GM19043 (cell line): ENCODE results near the gene ITPR2.
A peak's percentile ranks its signal among the peaks of the same experiment; 100 is the strongest.
"Not testable (repeated sequence)": the region's sequence is repeated elsewhere in the genome, so short reads cannot be mapped to it uniquely, and the experiment has no call there.

Experiments used
- ATAC-seq: cut with Tn5 transposase; IDR thresholded peaks from one replicate; pipeline ENCODE4 v1.9.1; 2021; ENCODE audit warnings: low read depth; ENCODE audit not compliant: unreplicated experiment

Gene ITPR2

GRCh38 chr12:26832822-26833742 is at the start of gene ITPR2:
Gene ITPR2, minus strand, starts transcription at chr12:26833194. Its CDS starts 413 bp downstream, at chr12:26832781.
- peak; percentile 58 for ATAC-seq

- ATAC-seq, result no peak
Observed at GRCh38 chr12:26880625-26881024, 47.6 kb upstream of the ITPR2 start.

- ATAC-seq, result peak; percentile 38
Observed at GRCh38 chr12:26878661-26879119, 45.7 kb upstream of the ITPR2 start.

- peak; percentile 69 for ATAC-seq
Observed at GRCh38 chr12:26874501-26875296, 41.7 kb upstream of the ITPR2 start.

GRCh38 chr12:26872625-26873024 is 39.6 kb upstream of the ITPR2 start:
- ATAC-seq, result no peak

- ATAC-seq, result no peak
Observed at GRCh38 chr12:26871985-26872384, 39.0 kb upstream of the ITPR2 start.

GRCh38 chr12:26870491-26871419 is 37.8 kb upstream of the ITPR2 start:
- ATAC-seq, result no peak

- ATAC-seq, result no peak
Observed at GRCh38 chr12:26869908-26870459, 37.0 kb upstream of the ITPR2 start.

GRCh38 chr12:26869104-26869494 is 36.1 kb upstream of the ITPR2 start:
- ATAC-seq, result no peak

GRCh38 chr12:26868447-26869103 is 35.6 kb upstream of the ITPR2 start:
- ATAC-seq, result no peak

- ATAC-seq, result peak; percentile 74
Observed at GRCh38 chr12:26867080-26867479, 34.1 kb upstream of the ITPR2 start.

GRCh38 chr12:26863515-26863914 is 30.5 kb upstream of the ITPR2 start:
- no peak for ATAC-seq

GRCh38 chr12:26862787-26863186 is 29.8 kb upstream of the ITPR2 start:
- not testable (repeated sequence) for ATAC-seq

GRCh38 chr12:26861690-26862089 is 28.7 kb upstream of the ITPR2 start:
- no peak for ATAC-seq

GRCh38 chr12:26857465-26858176 is 24.6 kb upstream of the ITPR2 start:
- no peak for ATAC-seq

GRCh38 chr12:26855337-26855736 is 22.3 kb upstream of the ITPR2 start:
- ATAC-seq, result no peak

GRCh38 chr12:26854031-26854390 is 21.0 kb upstream of the ITPR2 start:
- no peak for ATAC-seq

GRCh38 chr12:26853303-26854030 is 20.5 kb upstream of the ITPR2 start:
- peak; percentile 71 for ATAC-seq
